Chondrocyte (in vitro differentiated cells): ENCODE data around the gene CEP41. TPM values are rescaled to one million over a fixed set of nuclear protein-coding genes. Genes with fewer than 3 reads are reported as not detected.

ENCODE experiments used
- DNase-seq: peaks from one replicate; pipeline ENCODE4 v3.0.0; 2021; ENCODE audit warnings: mixed read lengths, low spot score
- H3K27ac Mint-ChIP-seq: one replicate; pipeline ENCODE4 v1.8.0; 2021; ENCODE audit warnings: mild to moderate bottlenecking, moderate library complexity, mixed read lengths; ENCODE audit not compliant: unreplicated experiment
- H3K27me3 Mint-ChIP-seq: 2 replicates; pipeline ENCODE4 v1.8.0; 2021; ENCODE audit warnings: low read depth, mixed read lengths
- H3K36me3 Mint-ChIP-seq: 2 replicates; pipeline ENCODE4 v1.8.0; 2021; ENCODE audit warnings: low read depth, mixed read lengths
- H3K4me1 Mint-ChIP-seq: 2 replicates; pipeline ENCODE4 v1.8.0; 2021; ENCODE audit warnings: low read depth, mild to moderate bottlenecking, mixed read lengths
- H3K4me3 Mint-ChIP-seq: one replicate; pipeline ENCODE4 v1.8.0; 2021; ENCODE audit warnings: mild to moderate bottlenecking, moderate library complexity, mixed read lengths; ENCODE audit not compliant: unreplicated experiment
- H3K9me3 Mint-ChIP-seq: 2 replicates; pipeline ENCODE4 v1.8.0; 2021; ENCODE audit warnings: low read depth, mixed read lengths
- total RNA-seq: library from RNA; stranded (reverse); gene quantifications from 3 replicates; pipeline ENCODE4 v1.2.1, GENCODE V29; 2021
- TF ChIP-seq, protein P1 (sequence below): fragments of 200-600 bp; sonication (generic); IDR thresholded peaks from 2 replicates; pipeline ENCODE4 v1.5.0; 2021; ENCODE audit warnings: antibody characterized with exemption, mild to moderate bottlenecking, moderate library complexity

Gene CEP41
- total RNA-seq, 1 donor from 2014 or later = 10.3 TPM

DNA sequence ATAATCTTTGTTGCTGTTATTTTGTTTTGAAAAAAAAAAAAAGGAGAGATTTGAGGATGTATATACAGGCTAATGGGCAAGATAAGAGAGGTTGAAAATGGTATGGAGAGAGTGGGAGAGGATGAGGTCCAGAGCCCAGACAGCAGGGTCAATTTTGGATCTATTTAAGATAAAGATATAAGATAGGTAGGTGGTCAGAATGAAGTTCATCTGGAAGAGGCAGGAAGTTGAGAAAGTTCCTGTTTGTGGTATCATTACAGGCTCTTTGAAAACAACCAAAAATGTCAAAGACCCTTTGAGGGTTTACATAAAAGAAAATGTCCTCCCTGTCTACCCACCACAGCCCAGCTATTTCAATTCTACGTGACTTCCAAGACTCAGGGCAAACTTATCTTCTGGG, 7.5 kb downstream of the CEP41 start:
- Mint-ChIP-seq H3K36me3 (no peaks in the 10 kb centered on the region), H3K4me3 (no peak overlapping the region), H3K27ac (no peak overlapping the region), H3K9me3 (no peaks in the 10 kb centered on the region), H3K27me3 (no peaks in the 10 kb centered on the region), H3K4me1 (no peaks in the 10 kb centered on the region)
- DNase-seq = no peak
- TF ChIP-seq, protein P1, sequence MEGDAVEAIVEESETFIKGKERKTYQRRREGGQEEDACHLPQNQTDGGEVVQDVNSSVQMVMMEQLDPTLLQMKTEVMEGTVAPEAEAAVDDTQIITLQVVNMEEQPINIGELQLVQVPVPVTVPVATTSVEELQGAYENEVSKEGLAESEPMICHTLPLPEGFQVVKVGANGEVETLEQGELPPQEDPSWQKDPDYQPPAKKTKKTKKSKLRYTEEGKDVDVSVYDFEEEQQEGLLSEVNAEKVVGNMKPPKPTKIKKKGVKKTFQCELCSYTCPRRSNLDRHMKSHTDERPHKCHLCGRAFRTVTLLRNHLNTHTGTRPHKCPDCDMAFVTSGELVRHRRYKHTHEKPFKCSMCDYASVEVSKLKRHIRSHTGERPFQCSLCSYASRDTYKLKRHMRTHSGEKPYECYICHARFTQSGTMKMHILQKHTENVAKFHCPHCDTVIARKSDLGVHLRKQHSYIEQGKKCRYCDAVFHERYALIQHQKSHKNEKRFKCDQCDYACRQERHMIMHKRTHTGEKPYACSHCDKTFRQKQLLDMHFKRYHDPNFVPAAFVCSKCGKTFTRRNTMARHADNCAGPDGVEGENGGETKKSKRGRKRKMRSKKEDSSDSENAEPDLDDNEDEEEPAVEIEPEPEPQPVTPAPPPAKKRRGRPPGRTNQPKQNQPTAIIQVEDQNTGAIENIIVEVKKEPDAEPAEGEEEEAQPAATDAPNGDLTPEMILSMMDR = no peak

DNA sequence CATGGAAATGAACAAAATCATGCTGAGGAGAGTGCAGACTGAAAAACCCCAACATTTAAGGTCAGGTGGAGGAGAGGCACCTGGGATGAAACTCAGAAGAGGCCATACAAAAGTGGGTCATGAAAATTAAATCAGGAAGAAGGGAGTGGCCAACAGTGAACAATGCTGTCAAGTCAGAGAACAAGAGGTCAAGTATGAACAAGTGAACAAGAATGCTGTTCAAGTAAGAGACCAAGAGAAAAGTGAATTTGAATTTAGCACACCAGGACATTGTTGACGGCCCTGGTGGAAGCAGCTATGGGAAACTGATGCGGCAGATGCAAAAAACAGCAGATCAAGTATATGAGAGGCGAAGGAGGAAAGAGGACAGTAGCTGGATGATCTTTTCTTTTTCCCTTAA, 7.9 kb downstream of the CEP41 start:
- Mint-ChIP-seq H3K36me3 (no peaks in the 10 kb centered on the region), H3K4me1 (no peaks in the 10 kb centered on the region), H3K27ac (no peak overlapping the region), H3K4me3 (no peak overlapping the region), H3K9me3 (no peaks in the 10 kb centered on the region), H3K27me3 (no peaks in the 10 kb centered on the region)
- no peak for DNase-seq
- TF ChIP-seq, protein P1 = no peak

DNA sequence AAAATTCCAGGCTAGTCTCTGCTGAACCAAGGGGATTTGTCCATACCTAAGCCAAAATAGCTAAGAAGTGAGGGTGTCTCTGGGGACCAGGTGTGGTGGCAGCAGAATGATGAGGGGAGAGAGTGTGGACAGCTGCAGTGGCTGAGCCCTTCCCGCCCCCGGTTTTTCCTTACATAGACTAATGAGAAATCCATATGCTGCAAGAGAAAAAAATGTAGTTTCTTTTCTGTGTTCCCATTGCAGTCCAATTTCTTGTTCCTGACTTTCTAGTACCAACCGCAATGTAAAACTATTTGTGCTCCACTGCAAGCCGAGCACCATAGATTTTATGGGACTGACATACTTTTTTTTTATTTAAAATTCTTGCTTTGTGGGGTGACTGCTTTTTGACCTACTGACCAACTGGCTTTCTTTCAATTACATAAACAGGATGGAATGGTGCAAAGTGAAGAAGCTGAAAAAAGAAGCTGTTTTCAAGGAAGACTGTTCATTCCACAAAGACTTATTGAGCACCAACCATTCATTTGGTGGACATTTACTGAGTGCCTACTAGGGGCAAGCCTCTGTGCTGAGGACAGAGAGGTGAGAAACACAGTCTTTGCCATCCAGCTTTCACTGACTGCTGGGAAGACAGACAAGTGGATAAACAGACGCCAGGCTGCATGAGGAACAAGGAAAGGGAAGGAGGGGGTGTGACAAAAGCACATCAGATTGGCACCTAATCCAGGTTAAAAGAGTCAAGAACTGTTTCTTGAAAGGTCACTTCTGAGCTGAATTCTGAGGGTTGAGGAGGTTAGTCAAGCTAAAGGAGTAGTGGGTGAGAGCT, 9.8 kb downstream of the CEP41 start:
- Mint-ChIP-seq H3K27ac (no peak overlapping the region), H3K4me1 (no peaks in the 10 kb centered on the region), H3K9me3 (no peaks in the 10 kb centered on the region), H3K27me3 (no peaks in the 10 kb centered on the region), H3K4me3 (no peak overlapping the region), H3K36me3 (peaks cover 2% of the 10 kb centered on the region)
- TF ChIP-seq, protein P1 = no peak
- DNase-seq = no peak

DNA sequence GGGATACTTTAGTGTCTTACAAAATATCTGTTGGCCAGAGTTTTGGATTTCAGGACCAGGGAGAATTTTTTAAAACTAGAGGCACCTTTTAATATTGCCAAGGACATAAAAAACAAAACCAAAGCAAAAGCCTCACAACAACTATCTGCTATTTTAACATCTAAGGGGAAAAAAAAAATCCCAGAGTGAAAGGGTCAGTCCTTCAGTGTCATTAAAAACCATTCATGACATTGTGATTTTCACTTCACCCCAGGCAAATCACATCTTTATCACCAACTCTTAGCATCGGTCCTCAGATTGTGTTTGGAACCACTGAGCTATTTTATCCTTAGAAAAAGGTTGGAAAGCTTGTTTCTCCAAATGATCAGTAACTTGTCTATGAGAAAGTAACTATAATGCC, 10.7 kb downstream of the CEP41 start:
- Mint-ChIP-seq H3K27ac (no peak overlapping the region), H3K4me1 (no peaks in the 10 kb centered on the region), H3K9me3 (no peaks in the 10 kb centered on the region), H3K4me3 (no peak overlapping the region), H3K36me3 (peaks cover 2% of the 10 kb centered on the region), H3K27me3 (no peaks in the 10 kb centered on the region)
- no peak for DNase-seq
- TF ChIP-seq, protein P1 = no peak

DNA sequence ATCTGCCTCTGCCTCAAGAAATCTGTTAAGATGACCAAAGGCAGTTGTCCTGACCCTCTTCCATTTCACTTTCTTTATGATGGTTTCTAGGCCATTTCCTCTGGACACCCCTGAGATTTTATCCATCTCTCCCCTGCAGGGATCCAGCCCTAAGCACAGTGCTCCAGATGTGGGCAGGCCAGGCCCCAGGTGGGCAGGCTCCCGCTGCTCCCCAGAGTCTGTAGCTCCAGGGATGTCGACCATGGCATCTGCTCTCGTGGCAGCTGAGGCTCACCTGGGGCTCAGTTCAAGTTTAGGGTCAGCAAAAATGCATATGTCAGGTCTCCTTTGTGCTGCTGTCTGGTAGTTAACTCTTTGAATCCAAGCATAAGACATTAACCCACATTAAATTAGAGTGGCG, 11.8 kb downstream of the CEP41 start:
- Mint-ChIP-seq H3K27ac (no peak overlapping the region), H3K9me3 (no peaks in the 10 kb centered on the region), H3K36me3 (peaks cover 2% of the 10 kb centered on the region), H3K27me3 (no peaks in the 10 kb centered on the region), H3K4me3 (no peak overlapping the region), H3K4me1 (no peaks in the 10 kb centered on the region)
- DNase-seq = no peak
- TF ChIP-seq, protein P1 = no peak
